Hematopoietic multipotent progenitor cell treated with erythropoietin and hydrocortisone succinate and interleukin-3 and kit ligand, for 4 days (in vitro differentiated cells): ENCODE data around the gene NUAK1.

Experiments
- DNase-seq: peaks from one replicate; pipeline ENCODE4 v3.0.0-alpha.2; 2015

The NUAK1 gene

GRCh38 chr12:106080791-106081170 is 58.0 kb downstream of the NUAK1 start:
- no peak for DNase-seq

DNA sequence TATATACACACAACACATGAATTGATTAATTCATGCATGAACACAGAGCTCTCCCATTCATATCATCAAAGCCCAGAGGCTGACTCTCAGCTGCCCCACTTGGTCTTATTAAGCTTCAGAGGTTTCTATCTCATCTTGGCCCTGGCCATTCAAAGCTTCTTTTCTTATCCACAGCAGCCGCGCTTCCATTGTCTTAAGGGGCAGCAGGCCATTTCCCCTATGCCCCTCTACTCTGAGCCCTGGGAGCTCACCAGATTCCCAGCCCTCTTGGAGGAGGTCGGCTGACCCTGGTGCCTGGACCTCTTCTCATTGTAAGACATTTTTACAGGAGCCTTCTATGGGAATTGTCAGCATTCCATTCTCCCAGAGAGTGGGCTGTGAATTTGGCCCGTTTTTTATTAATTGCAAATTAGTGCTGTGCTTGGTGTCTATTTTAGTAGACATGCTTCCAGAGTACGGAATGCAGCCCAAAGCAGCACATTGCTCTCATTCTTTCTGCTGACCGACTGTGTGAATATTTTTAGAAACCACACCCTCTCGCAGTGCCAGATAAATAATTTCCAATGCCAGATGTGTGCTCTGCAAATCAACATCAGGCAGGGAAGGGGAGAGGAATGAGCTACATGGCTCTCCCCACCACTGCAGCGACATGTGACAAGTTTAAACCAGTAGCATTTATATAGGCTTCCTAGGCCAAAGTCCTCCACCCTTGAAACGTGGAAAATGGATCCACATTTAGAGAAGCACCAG is 58.5 kb downstream of the NUAK1 start:
- DNase-seq: no peak

GRCh38 chr12:106079148-106079738 is 59.5 kb downstream of the NUAK1 start:
- no peak for DNase-seq

DNA sequence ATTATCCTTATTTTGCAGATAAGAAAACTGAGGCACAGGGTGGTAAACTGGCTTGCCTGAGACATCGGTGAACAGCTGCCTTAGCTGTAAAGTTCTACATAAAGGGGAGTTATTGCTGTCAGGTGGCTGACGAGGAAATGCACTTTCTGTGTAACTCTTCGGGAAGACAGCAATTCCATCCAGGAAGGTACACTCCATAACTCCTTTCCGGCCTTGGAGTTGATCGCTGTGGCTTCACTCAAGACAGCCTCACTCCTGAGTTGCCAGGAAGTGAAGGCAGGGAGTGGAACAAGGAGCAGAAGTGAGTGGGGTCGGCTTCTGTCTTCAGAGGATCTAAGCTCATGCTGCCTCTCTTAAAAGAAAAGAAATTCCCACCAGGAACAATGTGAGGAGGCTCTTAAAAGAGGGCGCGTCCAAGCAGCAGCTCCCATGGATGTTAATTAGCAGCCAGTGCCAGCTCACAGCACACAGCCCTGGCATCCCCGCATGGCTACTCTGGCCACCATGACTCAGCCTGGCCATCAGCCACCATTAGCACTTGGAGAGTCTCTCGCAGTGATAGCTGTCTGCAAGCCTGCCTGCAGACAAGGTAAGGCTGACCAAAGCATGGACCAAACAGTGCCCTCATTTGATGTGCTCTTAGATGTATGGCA is 60.3 kb downstream of the NUAK1 start:
- DNase-seq: no peak

- DNase-seq: no peak
Observed at GRCh38 chr12:106074706-106075392, 63.9 kb downstream of the NUAK1 start.

GRCh38 chr12:106074361-106074705 is 64.4 kb downstream of the NUAK1 start:
- no peak for DNase-seq

DNA sequence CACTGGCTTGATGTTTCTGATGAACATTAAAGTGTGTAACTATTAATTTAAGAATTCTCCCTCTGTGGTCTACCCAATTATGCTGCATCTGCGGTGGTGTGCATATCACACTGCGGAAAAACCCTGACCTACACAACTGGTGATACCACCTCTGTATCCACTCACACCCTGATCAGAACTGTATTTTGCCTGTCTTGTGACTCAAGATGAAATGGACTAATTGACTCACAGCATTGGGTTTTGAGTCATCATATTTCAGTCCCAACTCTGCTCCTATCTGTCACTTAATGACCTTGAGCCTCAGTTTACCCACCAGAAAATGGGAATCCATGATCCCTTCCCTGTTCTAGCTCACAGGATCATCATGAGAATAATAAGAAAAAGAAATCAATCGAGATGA is 65.6 kb downstream of the NUAK1 start:
- no peak for DNase-seq

GRCh38 chr12:106072751-106073150 is 66.0 kb downstream of the NUAK1 start:
- no peak for DNase-seq

DNA sequence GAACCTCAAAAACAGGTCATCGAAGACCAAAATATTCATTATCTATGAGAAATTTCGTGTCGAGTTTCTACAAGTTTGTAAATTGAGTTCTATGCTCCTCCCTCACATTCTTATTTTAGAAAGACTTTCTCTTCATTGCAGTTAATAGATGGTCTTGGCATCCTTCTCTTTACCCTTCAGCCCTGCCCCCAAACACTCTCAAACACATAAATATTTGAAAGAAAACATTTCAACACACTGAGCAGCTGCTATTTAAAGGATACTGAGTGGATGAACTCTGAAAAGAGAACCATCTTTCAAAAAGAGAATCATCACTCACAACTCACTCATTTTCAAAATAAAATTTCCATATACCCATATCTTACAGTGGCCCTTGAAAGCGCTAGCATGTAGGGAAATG is 67.1 kb downstream of the NUAK1 start:
- DNase-seq: no peak

GRCh38 chr12:106070611-106071010 is 68.1 kb downstream of the NUAK1 start:
- no peak for DNase-seq

- DNase-seq: no peak
Observed at GRCh38 chr12:106070147-106070546, 68.6 kb downstream of the NUAK1 start.

- no peak for DNase-seq
Observed at GRCh38 chr12:106068296-106068695, 70.5 kb downstream of the NUAK1 start.

DNA sequence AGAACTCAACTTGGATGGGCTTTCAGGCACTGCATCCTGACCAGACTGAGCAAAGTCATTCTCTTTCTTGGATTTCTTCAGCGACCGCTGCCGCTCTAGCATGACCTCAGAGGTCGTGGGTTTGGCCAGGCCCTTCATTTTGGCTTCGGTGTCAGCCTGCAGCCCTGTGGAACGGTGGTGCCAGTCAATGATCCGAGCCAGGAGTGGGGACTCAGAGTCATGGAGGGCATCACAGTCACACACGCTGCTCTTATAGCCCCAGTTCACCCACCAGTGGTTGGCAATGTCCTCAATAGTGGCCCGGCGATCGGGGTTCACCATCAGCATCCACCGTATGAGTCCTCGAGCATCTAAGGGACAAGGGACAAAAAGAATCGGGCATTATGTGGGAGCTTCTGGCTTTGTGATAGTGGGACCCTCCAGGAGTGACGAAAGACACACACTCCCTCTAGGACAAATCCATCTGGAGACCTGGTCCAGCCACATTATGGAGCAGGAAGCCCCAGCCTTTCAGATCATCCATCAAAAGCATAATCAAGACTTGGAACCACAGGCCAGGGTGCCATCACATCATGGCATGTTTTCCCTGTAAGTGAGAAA is 71.0 kb downstream of the NUAK1 start:
- DNase-seq: no peak

GRCh38 chr12:106066726-106067325 is 71.9 kb downstream of the NUAK1 start:
- no peak for DNase-seq

- DNase-seq: no peak
Observed at GRCh38 chr12:106066051-106066705, 72.6 kb downstream of the NUAK1 start.

GRCh38 chr12:106065506-106065905 is 73.2 kb downstream of the NUAK1 start:
- DNase-seq: no peak

GRCh38 chr12:106064721-106065021 is 74.1 kb downstream of the NUAK1 start:
- no peak for DNase-seq

GRCh38 chr12:106063826-106064720 is 74.7 kb downstream of the NUAK1 start:
- DNase-seq: no peak

DNA sequence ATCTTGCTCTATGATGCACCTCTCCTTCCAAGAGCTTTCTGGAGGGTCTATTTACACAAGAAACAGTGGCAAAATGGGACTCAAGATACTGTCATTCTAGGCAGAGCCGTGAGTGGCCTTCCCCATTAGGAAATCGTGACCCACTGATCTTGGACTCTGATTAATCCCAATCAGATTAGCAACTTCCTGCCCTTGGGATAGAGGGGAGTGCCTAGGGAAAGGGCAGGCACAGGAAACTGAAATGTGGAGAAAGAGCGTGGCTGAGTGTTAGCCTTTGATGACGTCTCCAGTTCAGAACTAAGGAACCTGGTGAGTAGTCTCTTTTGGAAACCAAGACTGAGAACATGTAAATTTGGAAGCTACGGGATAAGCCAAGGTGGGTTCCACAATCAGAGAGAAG is 76.1 kb downstream of the NUAK1 start:
- no peak for DNase-seq

DNA sequence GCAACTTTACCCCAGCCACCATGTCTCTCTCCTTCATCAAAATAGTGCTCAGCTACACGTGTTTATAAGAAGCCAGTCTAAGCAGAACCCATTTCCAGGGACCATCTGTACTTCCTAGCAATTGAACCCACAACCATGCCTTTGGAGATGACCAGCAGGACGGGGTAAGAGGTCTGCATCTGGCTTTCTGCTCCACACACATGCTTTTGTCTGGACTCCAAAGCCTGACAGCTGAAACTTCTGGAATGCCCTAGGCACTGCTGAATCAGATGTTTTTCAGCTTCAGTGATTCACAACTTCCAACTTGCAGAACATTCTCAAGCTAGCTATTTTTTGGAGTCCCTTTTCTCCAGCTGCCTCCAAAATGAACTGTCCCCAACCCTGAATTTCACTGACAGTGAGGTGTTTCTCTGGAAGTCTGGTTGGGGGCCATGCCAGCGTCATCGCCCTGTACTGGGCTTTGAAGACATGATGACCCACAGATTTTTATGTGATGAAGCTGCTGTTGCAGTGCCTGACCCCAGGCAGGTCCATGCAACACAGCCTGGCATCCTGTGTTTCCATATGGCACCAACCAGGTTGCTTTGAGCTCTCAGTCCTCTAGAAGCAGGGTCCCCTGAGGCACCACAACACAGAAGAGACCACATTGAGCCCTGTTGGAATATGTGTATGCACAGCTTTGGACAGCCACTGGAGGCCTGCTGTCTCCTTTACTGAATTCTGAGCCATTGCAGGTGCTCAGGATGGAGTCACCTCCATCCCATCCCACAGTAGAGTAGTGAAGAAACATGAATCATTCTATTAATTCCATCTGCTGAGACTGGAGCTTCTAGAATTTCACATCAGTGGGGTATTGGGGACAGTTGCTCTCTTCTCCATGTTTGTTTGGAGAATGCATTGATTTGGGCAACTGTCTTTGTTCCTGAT is 80.2 kb downstream of the NUAK1 start:
- no peak for DNase-seq
